IMR-90 (cell line): ENCODE results near the gene AKR7A2. TPM values are rescaled to one million over a fixed set of nuclear protein-coding genes. Genes with fewer than 3 reads are reported as not detected.

Experiments used
- ATAC-seq: fragments of 200-7000 bp; cut with Tn5 transposase; 2 replicates; pipeline ENCODE4 v1.9.1; 2020; ENCODE audit warnings: low read depth, mild to moderate bottlenecking, moderate library complexity
- BruUV-seq: library from RNA; stranded (reverse); fragments of 400-500 nt; replicated peaks from 2 replicates; lab custom pipeline; 2021; lab: Mats Ljungman, UMichigan
- CTCF ChIA-PET: fragments of 300-600 bp; formaldehyde crosslinking; extraction: SDS; loops from one replicate; lab custom pipeline; 2021; ENCODE audit warnings: antibody characterized with exemption; lab: Yijun Ruan, JAX
- POLR2A ChIA-PET: fragments of 300-600 bp; sonication (Branson Sonifier 250); formaldehyde crosslinking; loops from one replicate; lab custom pipeline; 2022; ENCODE audit warnings: antibody characterized with exemption; ENCODE audit not compliant: unreplicated experiment; lab: Charles Lee
- DNase-seq: peaks from one replicate; pipeline ENCODE4 v3.0.0; 2013
- H2AFZ ChIP-seq: replicated peaks from 2 replicates; pipeline ENCODE3; 2013; ENCODE audit warnings: low read length, mild to moderate bottlenecking; ENCODE audit not compliant: poor library complexity
- H2AK5ac ChIP-seq: 2 replicates; pipeline ENCODE4 v1.6.1; 2013; ENCODE audit warnings: low read depth, low read length, inconsistent platforms
- H2AK9ac ChIP-seq: replicated peaks from 2 replicates; pipeline ENCODE3; 2013; ENCODE audit warnings: mild to moderate bottlenecking, low read depth, low read length, moderate library complexity; ENCODE audit not compliant: poor library complexity
- H2BK120ac ChIP-seq: 2 replicates; pipeline ENCODE4 v1.6.1; 2013; ENCODE audit warnings: low read depth, low read length, inconsistent platforms
- H2BK15ac ChIP-seq: 3 replicates; pipeline ENCODE4 v1.6.1; 2013; ENCODE audit warnings: low read depth, low read length, inconsistent platforms
- H2BK20ac ChIP-seq: 2 replicates; pipeline ENCODE4 v1.6.1; 2013; ENCODE audit warnings: low read depth, mild to moderate bottlenecking, inconsistent platforms, low read length, moderate library complexity
- H2BK5ac ChIP-seq: 2 replicates; pipeline ENCODE4 v1.6.1; 2013; ENCODE audit warnings: mild to moderate bottlenecking, low read depth, low read length, inconsistent platforms; ENCODE audit not compliant: poor library complexity, severe bottlenecking
- H3K14ac ChIP-seq: replicated peaks from 2 replicates; pipeline ENCODE4 v1.6.1; 2013; ENCODE audit warnings: low read depth, low read length, inconsistent platforms
- H3K18ac ChIP-seq: 2 replicates; pipeline ENCODE4 v1.6.1; 2013; ENCODE audit warnings: low read depth, low read length, control low read depth
- H3K23ac ChIP-seq: 2 replicates; pipeline ENCODE4 v1.6.1; 2013; ENCODE audit warnings: low read depth, low read length, inconsistent platforms
- H3K27ac ChIP-seq: 2 replicates; pipeline ENCODE4 v1.5.1; 2013; ENCODE audit warnings: mild to moderate bottlenecking, control low read depth, low read length; ENCODE audit not compliant: insufficient read depth
- H3K27me3 ChIP-seq: 2 replicates; pipeline ENCODE4 v1.6.1; 2013; ENCODE audit warnings: low read length; ENCODE audit not compliant: control insufficient read depth, insufficient read depth
- H3K36me3 ChIP-seq: 2 replicates; pipeline ENCODE4 v1.6.1; 2013; ENCODE audit warnings: low read length, mixed read lengths; ENCODE audit not compliant: control insufficient read depth, insufficient read depth
- H3K4ac ChIP-seq: 2 replicates; pipeline ENCODE4 v1.6.1; 2013; ENCODE audit warnings: low read depth, low read length, inconsistent platforms
- H3K4me1 ChIP-seq: 2 replicates; pipeline ENCODE4 v1.6.1; 2013; ENCODE audit warnings: low read length, mixed read lengths; ENCODE audit not compliant: control insufficient read depth, insufficient read depth
- H3K4me2 ChIP-seq: 2 replicates; pipeline ENCODE4 v1.6.1; 2013; ENCODE audit warnings: low read depth, mild to moderate bottlenecking, control low read depth, low read length, moderate library complexity
- H3K4me3 ChIP-seq: 2 replicates; pipeline ENCODE4 v1.5.1; 2013; ENCODE audit warnings: low read depth, mild to moderate bottlenecking, control low read depth, low read length, moderate library complexity; ENCODE audit not compliant: insufficient read depth
- H3K56ac ChIP-seq: 2 replicates; pipeline ENCODE4 v1.6.1; 2013; ENCODE audit warnings: low read length, inconsistent platforms; ENCODE audit not compliant: insufficient read depth; ENCODE audit errors: extremely low read depth
- H3K79me1 ChIP-seq, 2 experiments: 2 replicates each; pipeline ENCODE4 v1.6.1; 2013; ENCODE audit warnings: low read length in 2 of 2, inconsistent platforms in 1 of 2, low read depth in 1 of 2
- H3K9ac ChIP-seq: 2 replicates; pipeline ENCODE4 v1.6.1; 2013; ENCODE audit warnings: low read depth, low read length, control low read depth
- H3K9me1 ChIP-seq: 2 replicates; pipeline ENCODE4 v1.6.1; 2013; ENCODE audit warnings: low read length, inconsistent platforms; ENCODE audit not compliant: insufficient read depth
- H3K9me3 ChIP-seq: 2 replicates; pipeline ENCODE4 v1.6.1; 2013; ENCODE audit warnings: low read length; ENCODE audit not compliant: control insufficient read depth, insufficient read depth
- H4K20me1 ChIP-seq: 2 replicates; pipeline ENCODE4 v1.6.1; 2013; ENCODE audit warnings: low read length, inconsistent platforms; ENCODE audit not compliant: insufficient read depth
- H4K5ac ChIP-seq: 2 replicates; pipeline ENCODE4 v1.6.1; 2013; ENCODE audit warnings: mild to moderate bottlenecking, low read depth, low read length, control low read depth
- H4K8ac ChIP-seq, 2 experiments: 2 replicates each; pipeline ENCODE4 v1.6.1; 2013; ENCODE audit warnings: low read depth in 2 of 2, low read length in 2 of 2, control low read depth in 1 of 2, inconsistent platforms in 1 of 2
- H4K91ac ChIP-seq: 2 replicates; pipeline ENCODE4 v1.6.1; 2013; ENCODE audit warnings: low read depth, low read length, inconsistent platforms; ENCODE audit not compliant: insufficient read depth
- BHLHE40 ChIP-seq: fragments of 150-350 bp; IDR thresholded peaks from 2 replicates; pipeline ENCODE4 v1.6.1; 2016; ENCODE audit warnings: mild to moderate bottlenecking, low read depth, low read length
- CEBPB ChIP-seq: IDR thresholded peaks from 2 replicates; pipeline ENCODE4 v1.6.1; 2012; ENCODE audit warnings: low read depth, low read length, improper control_type of control experiment
- CHD1 ChIP-seq: IDR thresholded peaks from 2 replicates; pipeline ENCODE4 v1.6.1; 2012; ENCODE audit warnings: low read depth, low read length, improper control_type of control experiment
- CTCF ChIP-seq: conservative IDR thresholded peaks from 2 replicates; pipeline ENCODE4 v1.5.1; 2012; ENCODE audit warnings: mild to moderate bottlenecking, low read depth, low read length, improper control_type of control experiment
- ELK1 ChIP-seq: fragments of 150-350 bp; IDR thresholded peaks from 2 replicates; pipeline ENCODE4 v1.6.1; 2016; ENCODE audit warnings: low read depth, mild to moderate bottlenecking, low read length, moderate library complexity, borderline replicate concordance
- FOS ChIP-seq: fragments of 150-350 bp; IDR thresholded peaks from 2 replicates; pipeline ENCODE4 v1.6.1; 2016; ENCODE audit warnings: low read depth, low read length
- MAZ ChIP-seq: IDR thresholded peaks from 2 replicates; pipeline ENCODE4 v1.6.1; 2012; ENCODE audit warnings: low read depth, mild to moderate bottlenecking, low read length, improper control_type of control experiment, moderate library complexity, borderline replicate concordance
- MXI1 ChIP-seq: IDR thresholded peaks from 2 replicates; pipeline ENCODE4 v1.6.1; 2012; ENCODE audit warnings: low read depth, mild to moderate bottlenecking, low read length, moderate library complexity, borderline replicate concordance
- POLR2A ChIP-seq: IDR thresholded peaks from 2 replicates; pipeline ENCODE4 v1.6.1; 2012; ENCODE audit warnings: mild to moderate bottlenecking, low read depth, low read length
- RAD21 ChIP-seq: IDR thresholded peaks from 2 replicates; pipeline ENCODE4 v1.6.1; 2012; ENCODE audit warnings: low read length, improper control_type of control experiment
- RCOR1 ChIP-seq: IDR thresholded peaks from 2 replicates; pipeline ENCODE4 v1.6.1; 2012; ENCODE audit warnings: mild to moderate bottlenecking, low read length, improper control_type of control experiment; ENCODE audit not compliant: insufficient replicate concordance
- RFX5 ChIP-seq: IDR thresholded peaks from 2 replicates; pipeline ENCODE4 v1.8.0; 2012; ENCODE audit warnings: low read depth, mild to moderate bottlenecking, low read length, moderate library complexity
- SMC3 ChIP-seq: fragments of 150-350 bp; IDR thresholded peaks from 2 replicates; pipeline ENCODE4 v1.6.1; 2016; ENCODE audit warnings: low read depth, mild to moderate bottlenecking, antibody characterized with exemption, low read length, moderate library complexity
- USF2 ChIP-seq: fragments of 150-350 bp; IDR thresholded peaks from 2 replicates; pipeline ENCODE4 v1.6.1; 2017; ENCODE audit warnings: mild to moderate bottlenecking, antibody characterized with exemption, low read length, low read depth
- WGBS, 2 experiments: methylation state at CpG; one replicate each; pipeline versions ENCODE4 v1.1.5 to v1.1.7; 2013; ENCODE audit warnings: missing lambda C conversion rate in 2 of 2; ENCODE audit not compliant: insufficient read length in 1 of 2; ENCODE audit errors: extremely low coverage in 2 of 2; 5-methylcytosine and 5-hydroxymethylcytosine counted together
- dilution Hi-C: fragments of 300-500 bp; cut with HindIII; formaldehyde crosslinking; loops from one replicate; pipeline ENCODE4 v1.14.3; 2018; ENCODE audit warnings: low sequenced_read_pairs; ENCODE audit not compliant: unreplicated experiment
- in situ Hi-C: fragments of 300-500 bp; cut with MboI; formaldehyde crosslinking; loops from 3 replicates; pipeline ENCODE4 v1.14.3; 2019; ENCODE audit warnings: low sequenced_read_pairs, inconsistent platforms, mixed read lengths
- intact Hi-C: fragments of 100-400 bp; cut with micrococcal nuclease; formaldehyde crosslinking; loops from 2 replicates; pipeline ENCODE4 v1.10.0; 2022
- polyA plus RNA-seq, 3 experiments: library from polyadenylated mRNA; depleted of rRNA; stranded (reverse); fragments of >200 nt; gene quantifications; 2 replicates each; pipeline ENCODE4 v1.2.3, GENCODE V29; 2012; ENCODE audit warnings: low replicate concordance in 1 of 3
- total RNA-seq: library from RNA; depleted of rRNA; stranded (reverse); fragments of >200 nt; gene quantifications from 2 replicates; pipeline ENCODE4 v1.2.3, GENCODE V29; 2012

The AKR7A2 gene
- total and polyA plus RNA-seq, 2 of the 4 experiments (the other 2 are of a cell fraction) = 55.8 to 60.2 TPM

DNA sequence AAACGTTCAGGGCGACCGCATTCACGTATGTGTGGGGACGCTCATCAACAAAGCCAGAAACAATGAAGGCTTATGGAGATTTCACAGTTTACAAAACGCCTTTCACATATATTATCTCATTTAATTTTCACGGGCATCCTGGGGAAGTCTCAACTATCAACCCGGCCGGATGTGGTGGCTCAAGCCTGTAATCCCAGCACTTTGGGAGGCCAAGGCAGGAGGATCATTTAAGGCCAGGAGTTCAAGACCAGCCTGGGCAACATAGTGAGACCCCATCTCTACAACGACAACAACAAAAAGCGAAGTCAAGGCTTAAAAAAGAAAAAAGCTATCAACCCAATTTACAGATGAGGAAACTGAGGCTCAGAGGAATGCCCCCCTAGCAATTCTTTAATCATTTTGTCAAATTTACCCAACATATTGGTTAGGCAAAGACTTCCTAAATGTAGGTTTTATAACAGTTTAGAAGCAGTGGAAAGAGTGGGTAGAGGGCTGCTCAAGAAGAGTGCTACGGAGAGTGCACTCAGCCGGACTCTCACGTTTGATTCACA is 28.5 kb upstream of the AKR7A2 start:
- Histone ChIP-seq H3K36me3 (peaks cover 67% of the 10 kb centered on the region), H3K4me2 (no peak overlapping the region), H3K56ac (no peak overlapping the region), H3K4me3 (no peak overlapping the region), H3K27ac (no peak overlapping the region), H4K8ac (no peak overlapping the region), H4K20me1 (peaks cover 33% of the 10 kb centered on the region; the same call in 1 of the 2 replicates), H2BK20ac (no peak overlapping the region), H3K27me3 (no peaks in the 10 kb centered on the region), H2BK120ac (no peak overlapping the region), H2AK5ac (no peak overlapping the region), H3K79me1 (peaks cover 7 to 28% of the 10 kb centered on the region in 2 experiments), H2AK9ac (no peak overlapping the region), H4K5ac (no peak overlapping the region), H4K91ac (no peak overlapping the region), H2BK5ac (no peak overlapping the region), H3K23ac (no peak overlapping the region), H3K9ac (no peak overlapping the region), H3K14ac (no peak overlapping the region), H2AFZ (no peak overlapping the region), H3K4me1 (no peaks in the 10 kb centered on the region), H3K9me1 (peaks cover 6% of the 10 kb centered on the region; the same call in 1 of the 2 replicates), H3K9me3 (no peaks in the 10 kb centered on the region), H3K18ac (no peak overlapping the region), H3K4ac (no peak overlapping the region), H2BK15ac (no peak overlapping the region)
- no TSS peak for BruUV-seq
- DNase-seq (no peak), ATAC-seq (no peak)
- POLR2A ChIA-PET = no interaction called here
- in situ Hi-C loops (loop anchor here (5.0 kb wide), 1 partner anchor 307 kb away; no protein-coding TSS in a partner anchor), dilution Hi-C loops (no loop called here), intact Hi-C loops (no loop called here)
- no peak for TF ChIP-seq USF2
- no peak for TF ChIP-seq MAZ
- TF ChIP-seq CTCF = no peak
- TF ChIP-seq POLR2A = no peak
- TF ChIP-seq CEBPB = no peak
- TF ChIP-seq SMC3 = no peak
- TF ChIP-seq ELK1 = no peak
- no peak for TF ChIP-seq RAD21
- no peak for TF ChIP-seq FOS
- no peak for TF ChIP-seq RCOR1
- no peak for TF ChIP-seq CHD1
- no peak for TF ChIP-seq MXI1
- TF ChIP-seq BHLHE40 = no peak
- no peak for TF ChIP-seq RFX5
- CTCF ChIA-PET = interaction anchor here (1.5 kb wide), 1 partner anchor 314 kb away, joined by 4 read pairs; no protein-coding TSS in a partner anchor
- WGBS, 2 experiments = 98% methylated on average over 6 of the region's 14 CpGs; no CpG with 5 or more reads in 1 of the 2 experiments
